ENCODE results near the gene SHCBP1L.

GRCh38 chr1:182977480-182977879 lies 24.5 kb upstream of the SHCBP1L start:
- TF ChIP-seq CTCF (conservative IDR thresholded peaks at IDR 0.05; ENCODE audit: low read length) (no peak), EZH2phosphoT487 (IDR thresholded peaks at IDR 0.05; ENCODE audit: borderline replicate concordance, low read depth, low read length) (no peak)
